Pancreas (tissue), 10 donors: ENCODE measurements around the gene REN. TPM values are rescaled to one million over a fixed set of nuclear protein-coding genes. Genes with fewer than 3 reads are reported as not detected.

ENCODE experiments used
- ATAC-seq, 4 donors: fragments of 200-7000 bp; cut with Tn5 transposase; one replicate each; pipeline versions ENCODE4 v1.8.0 to v1.9.1; 2020; ENCODE audit warnings: mild to moderate bottlenecking in 4 of 4, moderate library complexity in 4 of 4
- DNase-seq, 6 donors: peaks; one replicate each; pipeline ENCODE4 v3.0.0-alpha.2; 2020
- FAIRE-seq: peaks from 2 replicates; lab custom pipeline; 2012; peaks lifted over from hg19 to GRCh38; lab: Jason Lieb, UNC
- H3K27ac ChIP-seq, 4 donors: fragments of 200-600 bp; sonication (generic); 1 replicate in 3 of 4; 2 replicates in 1 of 4; pipeline versions ENCODE4 v1.5.0 to v1.8.0; 2020
- H3K27me3 ChIP-seq, 4 donors: fragments of 200-600 bp; one replicate each; pipeline ENCODE4 v1.8.0; 2021
- H3K36me3 ChIP-seq, 3 donors: fragments of 200-600 bp; sonication (generic) in 1 of 3; one replicate each; pipeline versions ENCODE4 v1.5.0 to v1.8.0; 2020 to 2021
- H3K4me1 ChIP-seq, 3 donors: fragments of 200-600 bp; one replicate each; pipeline ENCODE4 v1.8.0; 2021
- H3K4me3 ChIP-seq, 4 donors: fragments of 200-600 bp; sonication (generic) in 2 of 4; one replicate each; pipeline versions ENCODE4 v1.5.0 to v1.8.0; 2020 to 2021
- H3K9me3 ChIP-seq, 4 donors: fragments of 200-600 bp; one replicate each; pipeline ENCODE4 v1.8.0; 2021
- CTCF ChIP-seq, 4 donors: fragments of 200-600 bp; sonication (generic) in 3 of 4; IDR thresholded peaks; one replicate each; pipeline versions ENCODE4 v1.5.0 to v1.8.0; 2021; ENCODE audit warnings: antibody characterized with exemption in 4 of 4
- WGBS, 2 donors: extraction: QIAGEN DNeasy Blood & Tissue Kit; methylation state at CpG; one replicate each; pipeline ENCODE4 v1.1.7; 2013; 5-methylcytosine and 5-hydroxymethylcytosine counted together
- intact Hi-C, 3 donors: fragments of 100-400 bp; cut with DNase I; formaldehyde crosslinking; loops; one replicate each; pipeline versions ENCODE4 v1.11.1 to v1.14.2; 2022
- polyA plus RNA-seq, 2 donors: library from polyadenylated mRNA; stranded (reverse); fragments of 200-250 nt; gene quantifications; one replicate each; pipeline ENCODE4 v1.2.3, GENCODE V29; 2013
- total RNA-seq, 6 donors: library from RNA; stranded (reverse); fragmentation: NEBNext Ultra II Directional in 4 of 6; extraction: Animal tissue kit (Norgen Biotek cat#: 25700) in 4 of 6; gene quantifications; one replicate each; pipeline versions ENCODE4 v1.2.1 to v1.2.4, GENCODE V29; 2021 to 2023
- donor health status: healthy with polysubstance abuse.
- donor health status: DM: no; HTN: no; CAD: no; lungs with moderate emphysema.
- donor health status: DM: no; HTN: no; CAD: no.
- donor health status: control.
- donor health status: control.
- donor health status: Bipolar disorder and iron deficiency.
- donor health status: DM: yes; HTN: yes; CAD: no.
- donor health status: DM: no; HTN: no; CAD: no.
- donor health status: DM: no; HTN: no; CAD: no.
- donor health status: DM: yes; HTN: yes; CAD: no.

REN gene
- total and polyA plus RNA-seq, 8 donors, result 0.28 TPM; not detected in 7

GRCh38 chr1:204121840-204122555, 44.1 kb downstream of the REN start:
- Histone ChIP-seq H3K4me3 (no peak overlapping the region), H3K9me3 (no peaks in the 10 kb centered on the region), H3K36me3 (peaks cover 0 to 58% (median 7%) of the 10 kb centered on the region in 3 donors), H3K27me3 (no peaks in the 10 kb centered on the region), H3K27ac (no peak overlapping the region), H3K4me1 (no peaks in the 10 kb centered on the region)
- DNase-seq (peak in 1 of 6 donors; percentile 74), FAIRE-seq (no peak), ATAC-seq (no peak)
- WGBS, 2 donors, result 89 to 92% methylated on average over 17 of the region's 17 CpGs
- intact Hi-C loops, result loop anchor here in 2 of 3 donors (10.0 kb wide), 2 partner anchors 47 to 247 kb away; partner anchors contain the start of gene SOX13 (in 1 of the 2)
- TF ChIP-seq CTCF (IDR thresholded peaks at IDR 0.05), result no peak

GRCh38 chr1:204116539-204116938, 49.6 kb downstream of the REN start:
- TF ChIP-seq CTCF (IDR thresholded peaks at IDR 0.05), result no peak
- intact Hi-C loops, result no loop called here
- Histone ChIP-seq H3K9me3 (no peaks in the 10 kb centered on the region), H3K36me3 (peaks cover 0 to 30% (median 0%) of the 10 kb centered on the region in 3 donors), H3K27me3 (no peaks in the 10 kb centered on the region), H3K27ac (no peak overlapping the region), H3K4me3 (no peak overlapping the region), H3K4me1 (no peaks in the 10 kb centered on the region)
- DNase-seq (no peak), FAIRE-seq (no peak), ATAC-seq (no peak)
- WGBS, 2 donors, result 93 to 94% methylated on average over 4 of the region's 4 CpGs

- Histone ChIP-seq H3K4me3 (no peak overlapping the region), H3K36me3 (peaks cover 0 to 30% (median 0%) of the 10 kb centered on the region in 3 donors), H3K27me3 (no peaks in the 10 kb centered on the region), H3K9me3 (no peaks in the 10 kb centered on the region), H3K4me1 (no peaks in the 10 kb centered on the region), H3K27ac (no peak overlapping the region)
- ATAC-seq, result no peak
- TF ChIP-seq CTCF (IDR thresholded peaks at IDR 0.05), result no peak
- no peak for DNase-seq
- FAIRE-seq, result no peak
- 89 to 94% methylated on average over 4 of the region's 4 CpGs for WGBS, 2 donors
- intact Hi-C loops, result no loop called here
These were observed 51.0 kb downstream of the REN start for GRCh38 chr1:204115116-204115515.

GRCh38 chr1:204114606-204115005, 51.5 kb downstream of the REN start:
- Histone ChIP-seq H3K9me3 (no peaks in the 10 kb centered on the region), H3K27ac (no peak overlapping the region), H3K36me3 (peaks cover 0 to 25% (median 0%) of the 10 kb centered on the region in 3 donors), H3K27me3 (no peaks in the 10 kb centered on the region), H3K4me3 (no peak overlapping the region), H3K4me1 (no peaks in the 10 kb centered on the region)
- ATAC-seq (peak in 1 of 4 donors; percentile 33), FAIRE-seq (no peak), DNase-seq (no peak)
- intact Hi-C loops, result no loop called here
- no peak for TF ChIP-seq CTCF (IDR thresholded peaks at IDR 0.05)
- WGBS, 2 donors, result 97% methylated on average over 4 of the region's 4 CpGs

GRCh38 chr1:204113896-204114295, 52.2 kb downstream of the REN start:
- intact Hi-C loops, result no loop called here
- FAIRE-seq (no peak), ATAC-seq (no peak), DNase-seq (no peak)
- Histone ChIP-seq H3K27ac (no peak overlapping the region), H3K4me1 (no peaks in the 10 kb centered on the region), H3K36me3 (peaks cover 0 to 18% (median 0%) of the 10 kb centered on the region in 3 donors), H3K27me3 (no peaks in the 10 kb centered on the region), H3K4me3 (no peak overlapping the region), H3K9me3 (no peaks in the 10 kb centered on the region)
- no peak for TF ChIP-seq CTCF (IDR thresholded peaks at IDR 0.05)
- 89 to 96% methylated on average over 1 of the region's 1 CpG for WGBS, 2 donors
